ENCODE results near the gene KCNG2.

DNA sequence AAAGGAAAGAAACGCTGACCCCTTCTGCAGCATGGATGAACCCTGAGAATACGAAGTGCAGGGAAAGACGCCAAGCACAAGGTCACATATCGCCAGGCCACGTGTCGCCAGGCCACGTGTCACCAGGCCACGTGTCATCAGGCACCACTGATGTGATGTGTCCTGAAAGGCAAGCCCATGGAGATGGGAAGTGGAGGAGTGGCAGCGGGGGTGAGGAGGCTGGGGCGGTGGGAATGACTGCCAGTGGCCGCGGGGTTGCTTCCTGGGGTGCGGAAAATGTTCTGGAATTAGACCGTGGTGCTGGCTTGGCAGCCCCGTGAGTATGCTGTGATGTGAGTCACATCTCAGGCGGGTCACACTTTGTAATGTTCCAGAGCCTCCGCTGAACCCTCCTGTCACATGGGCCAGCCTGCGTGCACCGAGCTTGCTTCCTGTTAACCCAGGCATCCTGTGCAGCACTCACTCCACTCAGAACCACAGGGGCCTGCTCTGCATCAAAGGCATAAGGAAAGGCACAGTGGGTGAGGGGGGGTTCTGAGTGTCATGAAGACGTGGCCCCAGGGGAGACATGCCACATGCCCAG is 114.8 kb downstream of the KCNG2 start:
- TF ChIP-seq, protein P1, sequence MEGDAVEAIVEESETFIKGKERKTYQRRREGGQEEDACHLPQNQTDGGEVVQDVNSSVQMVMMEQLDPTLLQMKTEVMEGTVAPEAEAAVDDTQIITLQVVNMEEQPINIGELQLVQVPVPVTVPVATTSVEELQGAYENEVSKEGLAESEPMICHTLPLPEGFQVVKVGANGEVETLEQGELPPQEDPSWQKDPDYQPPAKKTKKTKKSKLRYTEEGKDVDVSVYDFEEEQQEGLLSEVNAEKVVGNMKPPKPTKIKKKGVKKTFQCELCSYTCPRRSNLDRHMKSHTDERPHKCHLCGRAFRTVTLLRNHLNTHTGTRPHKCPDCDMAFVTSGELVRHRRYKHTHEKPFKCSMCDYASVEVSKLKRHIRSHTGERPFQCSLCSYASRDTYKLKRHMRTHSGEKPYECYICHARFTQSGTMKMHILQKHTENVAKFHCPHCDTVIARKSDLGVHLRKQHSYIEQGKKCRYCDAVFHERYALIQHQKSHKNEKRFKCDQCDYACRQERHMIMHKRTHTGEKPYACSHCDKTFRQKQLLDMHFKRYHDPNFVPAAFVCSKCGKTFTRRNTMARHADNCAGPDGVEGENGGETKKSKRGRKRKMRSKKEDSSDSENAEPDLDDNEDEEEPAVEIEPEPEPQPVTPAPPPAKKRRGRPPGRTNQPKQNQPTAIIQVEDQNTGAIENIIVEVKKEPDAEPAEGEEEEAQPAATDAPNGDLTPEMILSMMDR (IDR thresholded peaks at IDR 0.05; ENCODE audit: poor library complexity): no peak
- TF ChIP-seq EZH2phosphoT487 (IDR thresholded peaks at IDR 0.05; ENCODE audit: low read depth, severe bottlenecking, unreplicated experiment): no peak
- TF ChIP-seq EZH2 (IDR thresholded peaks at IDR 0.05; ENCODE audit: borderline replicate concordance): no peak
